ENCODE results near the gene TBX1. TPM values are rescaled to one million over a fixed set of nuclear protein-coding genes. Genes with fewer than 3 reads are reported as not detected.
A peak's percentile ranks its signal among the peaks of the same experiment; 100 is the strongest.

TBX1 gene
- total and polyA plus RNA-seq, 8 donors, result 4.4 to 12.2 (median 10.1) TPM

- peak; percentile 70 to 97 (median 83) for DNase-seq
Observed at GRCh38 chr22:19717691-19718455, 42.7 kb upstream of the TBX1 start.

GRCh38 chr22:19718456-19719049, 42.0 kb upstream of the TBX1 start:
- H3K4me1 ChIP-seq, result peaks cover 13 to 58% of the 10 kb centered on the region in 2 donors
- ATAC-seq, result no peak
- peaks cover 0 to 26% of the 10 kb centered on the region in 2 donors for H3K36me3 ChIP-seq
- intact Hi-C loops (cut with DNase I), result no loop called here
- no peak for TF ChIP-seq CTCF (IDR thresholded peaks at IDR 0.05)
- no peak for DNase-seq
- no peak overlapping the region for H3K27ac ChIP-seq
- peak overlapping the region; percentile 47 to 53 for H3K4me3 ChIP-seq
- H3K9me3 ChIP-seq, result no peaks in the 10 kb centered on the region
- H3K27me3 ChIP-seq, result peaks cover 28 to 98% of the 10 kb centered on the region in 2 donors

More at GRCh38 chr22:19717691-19718455, 42.7 kb upstream of the TBX1 start:
- Histone ChIP-seq H3K27ac (no peak overlapping the region), H3K4me1 (peaks cover 8 to 51% of the 10 kb centered on the region in 2 donors), H3K27me3 (peaks cover 24 to 98% of the 10 kb centered on the region in 2 donors), H3K9me3 (no peaks in the 10 kb centered on the region), H3K4me3 (peak overlapping the region; percentile 47 to 53), H3K36me3 (peaks cover 0 to 26% of the 10 kb centered on the region in 2 donors)
- TF ChIP-seq CTCF (IDR thresholded peaks at IDR 0.05), result peak; percentile 99
- peak; percentile 93 for ATAC-seq
- intact Hi-C loops (cut with DNase I), result no loop called here

- ATAC-seq, result no peak
- no peak overlapping the region for H3K27ac ChIP-seq
- peak overlapping the region; percentile 47 to 53 for H3K4me3 ChIP-seq
- H3K27me3 ChIP-seq, result peaks cover 32 to 98% of the 10 kb centered on the region in 2 donors
- DNase-seq, result no peak
- H3K9me3 ChIP-seq, result no peaks in the 10 kb centered on the region
- peaks cover 14 to 59% of the 10 kb centered on the region in 2 donors for H3K4me1 ChIP-seq
- intact Hi-C loops (cut with DNase I), result no loop called here
- H3K36me3 ChIP-seq, result peaks cover 0 to 26% of the 10 kb centered on the region in 2 donors
- TF ChIP-seq CTCF (IDR thresholded peaks at IDR 0.05), result no peak
Observed at GRCh38 chr22:19719050-19719482, 41.5 kb upstream of the TBX1 start.

- intact Hi-C loops (cut with DNase I), result no loop called here
- Histone ChIP-seq H3K4me3 (no peak overlapping the region), H3K4me1 (peaks cover 14 to 62% of the 10 kb centered on the region in 2 donors), H3K9me3 (no peaks in the 10 kb centered on the region), H3K27ac (no peak overlapping the region), H3K36me3 (peaks cover 0 to 26% of the 10 kb centered on the region in 2 donors), H3K27me3 (peaks cover 36 to 100% of the 10 kb centered on the region in 2 donors)
- TF ChIP-seq CTCF (IDR thresholded peaks at IDR 0.05), result no peak
- ATAC-seq, result no peak
- no peak for DNase-seq
Observed at GRCh38 chr22:19719488-19720021, 41.0 kb upstream of the TBX1 start.

Data from left lung (tissue), 10 donors.